ENCODE data around the gene PARP14. TPM values are rescaled to one million over a fixed set of nuclear protein-coding genes. Genes with fewer than 3 reads are reported as not detected.

The PARP14 gene
- total and polyA plus RNA-seq, 2 experiments from 2014 or later = 0.42 to 4.0 TPM

DNA sequence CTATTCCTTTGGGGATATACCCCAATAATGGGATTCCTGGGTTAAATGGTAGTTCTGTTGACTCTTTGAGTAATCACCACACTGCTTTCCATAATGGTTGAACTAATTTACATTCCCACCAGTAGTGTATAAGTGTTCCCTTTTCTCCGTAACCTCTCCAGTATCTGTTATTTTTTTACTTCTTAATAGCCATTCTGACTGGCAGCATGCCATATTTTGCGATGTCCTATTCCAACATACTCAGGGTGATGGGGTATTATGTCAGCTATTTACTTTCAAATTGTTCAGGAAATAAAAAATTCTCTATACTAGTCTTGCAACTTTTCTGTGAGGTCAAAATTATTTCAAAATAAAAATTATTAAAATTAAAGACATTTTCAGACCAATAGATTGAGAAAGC is 9.1 kb upstream of the PARP14 start:
- H3K9me3 ChIP-seq (ENCODE audit: low read depth) = no peaks in the 10 kb centered on the region
- no peak for TF ChIP-seq CTCF (IDR thresholded peaks at IDR 0.05; ENCODE audit: low read depth, low read length)
- DNase-seq (ENCODE audit: low read depth in 1 of 2, low spot score in 1 of 2) = no peak
- H3K27me3 ChIP-seq = no peaks in the 10 kb centered on the region
- H3K4me3 ChIP-seq = no peak overlapping the region
- no peaks in the 10 kb centered on the region for H3K4me1 ChIP-seq (ENCODE audit: low read depth)
- H3K36me3 ChIP-seq = no peaks in the 10 kb centered on the region
- H3K27ac ChIP-seq = no peak overlapping the region

GRCh38 chr3:122674339-122674738 is 6.3 kb upstream of the PARP14 start:
- H3K9me3 ChIP-seq (ENCODE audit: low read depth) = no peaks in the 10 kb centered on the region
- no peak for TF ChIP-seq CTCF (IDR thresholded peaks at IDR 0.05; ENCODE audit: low read depth, low read length)
- no peaks in the 10 kb centered on the region for H3K4me1 ChIP-seq (ENCODE audit: low read depth)
- H3K27me3 ChIP-seq = peaks cover under 1% of the 10 kb centered on the region
- no peak for DNase-seq (ENCODE audit: low read depth in 1 of 2, low spot score in 1 of 2)
- no peak overlapping the region for H3K27ac ChIP-seq
- no peak overlapping the region for H3K4me3 ChIP-seq
- H3K36me3 ChIP-seq = no peaks in the 10 kb centered on the region

- Histone ChIP-seq H3K27ac (no peak overlapping the region), H3K9me3 (ENCODE audit: low read depth) (no peaks in the 10 kb centered on the region), H3K4me3 (no peak overlapping the region), H3K27me3 (peaks cover 25% of the 10 kb centered on the region), H3K4me1 (ENCODE audit: low read depth) (no peaks in the 10 kb centered on the region), H3K36me3 (no peaks in the 10 kb centered on the region)
- peak in 1 of 2 donors; percentile 41 for DNase-seq (ENCODE audit: low read depth in 1 of 2, low spot score in 1 of 2)
- TF ChIP-seq CTCF (IDR thresholded peaks at IDR 0.05; ENCODE audit: low read depth, low read length) = no peak
Measured at GRCh38 chr3:122676759-122677158, 3.9 kb upstream of the PARP14 start.

DNA sequence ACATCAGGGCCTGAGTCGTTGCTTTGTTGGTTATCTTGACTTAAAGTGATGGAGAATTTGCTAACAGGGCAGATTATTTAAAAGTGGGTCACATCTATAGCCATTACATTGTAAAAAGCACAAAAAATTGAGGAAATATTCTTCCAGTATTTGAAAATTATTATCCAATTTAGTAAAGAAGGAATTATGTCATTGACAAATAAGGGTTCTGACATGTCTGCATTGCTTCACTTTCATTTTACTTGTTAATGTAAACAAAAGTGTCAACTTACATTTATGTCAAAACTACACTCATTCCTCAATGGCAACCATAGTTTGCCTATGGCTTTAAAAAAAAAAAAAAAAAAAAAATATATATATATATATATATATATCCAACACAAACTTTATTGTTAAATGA is 3.4 kb upstream of the PARP14 start:
- Histone ChIP-seq H3K27me3 (peaks cover 29% of the 10 kb centered on the region), H3K9me3 (ENCODE audit: low read depth) (no peaks in the 10 kb centered on the region), H3K4me1 (ENCODE audit: low read depth) (no peaks in the 10 kb centered on the region), H3K27ac (no peak overlapping the region), H3K36me3 (no peaks in the 10 kb centered on the region), H3K4me3 (no peak overlapping the region)
- no peak for DNase-seq (ENCODE audit: low read depth in 1 of 2, low spot score in 1 of 2)
- no peak for TF ChIP-seq CTCF (IDR thresholded peaks at IDR 0.05; ENCODE audit: low read depth, low read length)

- no peak overlapping the region for H3K4me3 ChIP-seq
- H3K27ac ChIP-seq = no peak overlapping the region
- peaks cover 39% of the 10 kb centered on the region for H3K27me3 ChIP-seq
- H3K9me3 ChIP-seq (ENCODE audit: low read depth) = no peaks in the 10 kb centered on the region
- H3K4me1 ChIP-seq (ENCODE audit: low read depth) = no peaks in the 10 kb centered on the region
- no peak for TF ChIP-seq CTCF (IDR thresholded peaks at IDR 0.05; ENCODE audit: low read depth, low read length)
- no peak for DNase-seq (ENCODE audit: low read depth in 1 of 2, low spot score in 1 of 2)
- no peaks in the 10 kb centered on the region for H3K36me3 ChIP-seq
Measured at GRCh38 chr3:122678506-122678905, 2.1 kb upstream of the PARP14 start.

All from cardiac muscle cell (in vitro differentiated cells and primary cell).